ENCODE results near the gene LDHA.

Gene LDHA

GRCh38 chr11:18367431-18367830 is 26.9 kb upstream of the LDHA start:
- Histone ChIP-seq H3K4me3 (no peak overlapping the region), H3K9ac (ENCODE audit: insufficient read length) (no peak overlapping the region), H3K36me3 (ENCODE audit: insufficient read depth, low read length) (peaks cover 37% of the 10 kb centered on the region), H3K9me3 (ENCODE audit: low read depth, low read length) (no peaks in the 10 kb centered on the region), H3K27ac (peak overlapping the region; percentile 98)
- no peak for DNase-seq (ENCODE audit: low read depth, low spot score)
- no peak for TF ChIP-seq EZH2 (IDR thresholded peaks at IDR 0.05)
- TF ChIP-seq POLR2AphosphoS5 (IDR thresholded peaks at IDR 0.05; ENCODE audit: borderline replicate concordance, low read depth, low read length), result no peak
- TF ChIP-seq FOXP2 (optimal IDR thresholded peaks at IDR 0.05; ENCODE audit: control extremely low read depth, extremely low read length, insufficient read depth), result no peak

DNA sequence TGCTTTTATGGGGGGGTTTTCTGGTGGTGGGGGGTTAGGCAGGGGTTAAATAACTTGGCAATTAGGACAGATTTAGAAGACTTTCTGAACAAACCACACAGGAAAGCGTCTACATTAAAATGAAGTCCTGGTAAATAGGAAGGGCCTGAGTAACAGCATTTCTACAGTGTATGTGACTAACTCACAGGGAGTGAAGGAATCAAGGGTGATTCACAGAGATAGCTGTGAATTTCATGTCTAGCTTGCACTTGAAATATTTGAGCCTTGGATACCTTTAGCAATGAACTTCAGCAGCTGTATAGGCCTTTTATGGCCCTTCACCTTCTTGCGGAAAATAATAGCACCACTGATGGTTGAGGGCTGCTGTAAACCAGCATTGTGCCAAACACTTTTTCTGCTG is 26.1 kb upstream of the LDHA start:
- Histone ChIP-seq H3K36me3 (ENCODE audit: insufficient read depth, low read length) (peaks cover 32% of the 10 kb centered on the region), H3K4me3 (peak overlapping the region; percentile 8; the same call in 1 of the 2 replicates), H3K27ac (peak overlapping the region; percentile 79), H3K9me3 (ENCODE audit: low read depth, low read length) (no peaks in the 10 kb centered on the region), H3K9ac (ENCODE audit: insufficient read length) (peak overlapping the region; percentile 21)
- DNase-seq (ENCODE audit: low read depth, low spot score), result no peak
- TF ChIP-seq POLR2AphosphoS5 (IDR thresholded peaks at IDR 0.05; ENCODE audit: borderline replicate concordance, low read depth, low read length) (no peak), EZH2 (IDR thresholded peaks at IDR 0.05) (no peak), FOXP2 (optimal IDR thresholded peaks at IDR 0.05; ENCODE audit: control extremely low read depth, extremely low read length, insufficient read depth) (no peak)

- Histone ChIP-seq H3K27ac (peak overlapping the region; percentile 26; the same call in 1 of the 2 replicates), H3K4me3 (no peak overlapping the region), H3K36me3 (ENCODE audit: insufficient read depth, low read length) (peaks cover 20% of the 10 kb centered on the region), H3K9ac (ENCODE audit: insufficient read length) (no peak overlapping the region), H3K9me3 (ENCODE audit: low read depth, low read length) (no peaks in the 10 kb centered on the region)
- TF ChIP-seq EZH2 (IDR thresholded peaks at IDR 0.05) (no peak), FOXP2 (optimal IDR thresholded peaks at IDR 0.05; ENCODE audit: control extremely low read depth, extremely low read length, insufficient read depth) (no peak), POLR2AphosphoS5 (IDR thresholded peaks at IDR 0.05; ENCODE audit: borderline replicate concordance, low read depth, low read length) (no peak)
- DNase-seq (ENCODE audit: low read depth, low spot score), result no peak
These were observed 25.0 kb upstream of the LDHA start for GRCh38 chr11:18369398-18369797.

- Histone ChIP-seq H3K27ac (no peak overlapping the region), H3K9ac (ENCODE audit: insufficient read length) (no peak overlapping the region), H3K36me3 (ENCODE audit: insufficient read depth, low read length) (peaks cover 8% of the 10 kb centered on the region), H3K9me3 (ENCODE audit: low read depth, low read length) (no peaks in the 10 kb centered on the region), H3K4me3 (no peak overlapping the region)
- TF ChIP-seq EZH2 (IDR thresholded peaks at IDR 0.05), result no peak
- no peak for TF ChIP-seq FOXP2 (optimal IDR thresholded peaks at IDR 0.05; ENCODE audit: control extremely low read depth, extremely low read length, insufficient read depth)
- TF ChIP-seq POLR2AphosphoS5 (IDR thresholded peaks at IDR 0.05; ENCODE audit: borderline replicate concordance, low read depth, low read length), result no peak
- no peak for DNase-seq (ENCODE audit: low read depth, low spot score)
These were observed 23.1 kb upstream of the LDHA start for GRCh38 chr11:18371279-18371678.

GRCh38 chr11:18372201-18372600 is 22.2 kb upstream of the LDHA start:
- H3K9me3 ChIP-seq (ENCODE audit: low read depth, low read length), result no peaks in the 10 kb centered on the region
- no peak for TF ChIP-seq FOXP2 (optimal IDR thresholded peaks at IDR 0.05; ENCODE audit: control extremely low read depth, extremely low read length, insufficient read depth)
- TF ChIP-seq POLR2AphosphoS5 (IDR thresholded peaks at IDR 0.05; ENCODE audit: borderline replicate concordance, low read depth, low read length), result no peak
- TF ChIP-seq EZH2 (IDR thresholded peaks at IDR 0.05), result no peak
- peaks cover 3% of the 10 kb centered on the region; the same call in 1 of the 2 replicates for H3K36me3 ChIP-seq (ENCODE audit: insufficient read depth, low read length)
- no peak for DNase-seq (ENCODE audit: low read depth, low spot score)
- H3K9ac ChIP-seq (ENCODE audit: insufficient read length), result no peak overlapping the region
- H3K4me3 ChIP-seq, result no peak overlapping the region
- no peak overlapping the region for H3K27ac ChIP-seq

GRCh38 chr11:18374956-18375355 is 19.4 kb upstream of the LDHA start:
- Histone ChIP-seq H3K36me3 (ENCODE audit: insufficient read depth, low read length) (no peaks in the 10 kb centered on the region), H3K27ac (no peak overlapping the region), H3K4me3 (no peak overlapping the region), H3K9me3 (ENCODE audit: low read depth, low read length) (no peaks in the 10 kb centered on the region), H3K9ac (ENCODE audit: insufficient read length) (no peak overlapping the region)
- TF ChIP-seq FOXP2 (optimal IDR thresholded peaks at IDR 0.05; ENCODE audit: control extremely low read depth, extremely low read length, insufficient read depth) (no peak), POLR2AphosphoS5 (IDR thresholded peaks at IDR 0.05; ENCODE audit: borderline replicate concordance, low read depth, low read length) (no peak), EZH2 (IDR thresholded peaks at IDR 0.05) (no peak)
- DNase-seq (ENCODE audit: low read depth, low spot score), result no peak

DNA sequence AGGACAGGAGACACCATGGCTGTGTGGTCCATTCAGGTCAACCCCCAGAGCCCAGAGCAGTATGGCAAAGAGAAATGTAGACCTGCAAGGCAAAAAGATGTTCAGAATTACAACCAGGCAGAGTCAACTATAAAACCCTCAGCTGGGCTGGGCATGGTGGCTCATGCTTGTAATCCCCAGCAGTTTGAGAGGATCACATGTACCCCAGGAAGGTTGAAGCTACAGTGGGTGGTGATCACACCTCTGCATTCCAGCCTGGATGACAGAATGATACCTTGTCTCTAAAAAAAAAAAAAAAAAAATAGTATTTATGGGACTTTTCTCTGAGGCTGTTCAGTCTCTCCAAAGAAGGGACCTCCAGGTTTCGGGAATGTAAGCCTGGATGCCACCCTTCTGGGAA is 18.4 kb upstream of the LDHA start:
- DNase-seq (ENCODE audit: low read depth, low spot score), result no peak
- Histone ChIP-seq H3K27ac (no peak overlapping the region), H3K9ac (ENCODE audit: insufficient read length) (no peak overlapping the region), H3K9me3 (ENCODE audit: low read depth, low read length) (no peaks in the 10 kb centered on the region), H3K36me3 (ENCODE audit: insufficient read depth, low read length) (no peaks in the 10 kb centered on the region), H3K4me3 (no peak overlapping the region)
- TF ChIP-seq FOXP2 (optimal IDR thresholded peaks at IDR 0.05; ENCODE audit: control extremely low read depth, extremely low read length, insufficient read depth), result no peak
- TF ChIP-seq POLR2AphosphoS5 (IDR thresholded peaks at IDR 0.05; ENCODE audit: borderline replicate concordance, low read depth, low read length), result no peak
- no peak for TF ChIP-seq EZH2 (IDR thresholded peaks at IDR 0.05)

DNA sequence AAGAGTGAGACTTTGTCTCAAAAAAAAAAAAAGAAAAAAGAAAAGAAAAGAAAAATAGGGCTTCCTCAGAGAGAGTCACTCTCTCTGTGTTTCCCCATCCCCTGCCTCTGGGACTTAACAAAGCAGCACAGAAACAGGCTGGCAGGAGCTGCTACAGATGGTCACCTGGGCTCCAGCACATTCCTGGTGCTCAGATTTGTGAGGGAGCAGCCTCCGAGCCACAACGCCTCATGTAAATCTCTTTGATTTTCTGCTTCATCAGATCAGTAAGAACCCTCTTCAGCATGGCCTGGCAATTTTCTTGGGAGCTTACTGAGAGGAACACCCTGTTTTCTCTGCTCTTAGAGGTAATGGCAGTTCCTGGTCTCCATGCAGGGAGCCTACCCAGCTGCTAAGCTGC is 15.2 kb upstream of the LDHA start:
- TF ChIP-seq EZH2 (IDR thresholded peaks at IDR 0.05), result no peak
- H3K4me3 ChIP-seq, result no peak overlapping the region
- no peak for DNase-seq (ENCODE audit: low read depth, low spot score)
- H3K27ac ChIP-seq, result no peak overlapping the region
- H3K9me3 ChIP-seq (ENCODE audit: low read depth, low read length), result no peaks in the 10 kb centered on the region
- no peak overlapping the region for H3K9ac ChIP-seq (ENCODE audit: insufficient read length)
- no peaks in the 10 kb centered on the region for H3K36me3 ChIP-seq (ENCODE audit: insufficient read depth, low read length)

GRCh38 chr11:18383388-18384156 is 10.8 kb upstream of the LDHA start:
- peak overlapping the region; percentile 34 for H3K9ac ChIP-seq (ENCODE audit: insufficient read length)
- no peaks in the 10 kb centered on the region for H3K9me3 ChIP-seq (ENCODE audit: low read depth, low read length)
- TF ChIP-seq FOXP2 (optimal IDR thresholded peaks at IDR 0.05; ENCODE audit: control extremely low read depth, extremely low read length, insufficient read depth) (peak; percentile 62), EZH2 (IDR thresholded peaks at IDR 0.05) (no peak), POLR2AphosphoS5 (IDR thresholded peaks at IDR 0.05; ENCODE audit: borderline replicate concordance, low read depth, low read length) (no peak; the same call in 1 of the 2 replicates)
- DNase-seq (ENCODE audit: low read depth, low spot score), result no peak
- H3K4me3 ChIP-seq, result peak overlapping the region; percentile 61
- H3K36me3 ChIP-seq (ENCODE audit: insufficient read depth, low read length), result no peaks in the 10 kb centered on the region
- H3K27ac ChIP-seq, result peak overlapping the region; percentile 89

All from SK-N-MC (cell line).